HG02642 (cell line): ENCODE results near the gene PAPOLA.
A peak's percentile ranks its signal among the peaks of the same experiment; 100 is the strongest.

Experiments used
- ATAC-seq: cut with Tn5 transposase; IDR thresholded peaks from one replicate; pipeline ENCODE4 v1.9.1; 2021; ENCODE audit warnings: mild to moderate bottlenecking; ENCODE audit not compliant: unreplicated experiment, poor library complexity

Gene PAPOLA

DNA sequence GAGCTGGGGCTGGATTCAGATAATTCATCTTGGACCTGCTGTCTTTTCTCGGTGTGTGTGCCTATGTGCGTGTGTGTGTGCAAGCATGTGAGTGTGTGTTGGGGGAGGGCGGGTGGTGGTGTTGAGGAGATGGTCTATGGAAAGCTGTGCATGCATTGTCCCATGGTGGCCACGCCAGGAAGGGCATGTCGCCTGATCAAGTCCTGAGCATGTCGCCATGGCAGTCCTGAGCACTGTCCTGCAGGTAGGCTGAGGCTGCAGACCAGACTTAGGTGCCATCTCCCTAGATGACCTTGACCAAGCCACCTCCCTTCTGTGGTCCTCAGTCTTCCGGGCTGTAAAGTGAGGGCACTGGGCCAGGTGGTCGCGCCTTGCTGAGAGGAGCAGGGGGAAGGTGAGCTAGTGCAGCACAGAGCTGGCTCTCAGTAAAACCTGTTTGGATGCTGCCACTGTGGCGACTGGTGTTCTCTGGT, 81.4 kb downstream of the PAPOLA start:
- ATAC-seq = peak; percentile 12

DNA sequence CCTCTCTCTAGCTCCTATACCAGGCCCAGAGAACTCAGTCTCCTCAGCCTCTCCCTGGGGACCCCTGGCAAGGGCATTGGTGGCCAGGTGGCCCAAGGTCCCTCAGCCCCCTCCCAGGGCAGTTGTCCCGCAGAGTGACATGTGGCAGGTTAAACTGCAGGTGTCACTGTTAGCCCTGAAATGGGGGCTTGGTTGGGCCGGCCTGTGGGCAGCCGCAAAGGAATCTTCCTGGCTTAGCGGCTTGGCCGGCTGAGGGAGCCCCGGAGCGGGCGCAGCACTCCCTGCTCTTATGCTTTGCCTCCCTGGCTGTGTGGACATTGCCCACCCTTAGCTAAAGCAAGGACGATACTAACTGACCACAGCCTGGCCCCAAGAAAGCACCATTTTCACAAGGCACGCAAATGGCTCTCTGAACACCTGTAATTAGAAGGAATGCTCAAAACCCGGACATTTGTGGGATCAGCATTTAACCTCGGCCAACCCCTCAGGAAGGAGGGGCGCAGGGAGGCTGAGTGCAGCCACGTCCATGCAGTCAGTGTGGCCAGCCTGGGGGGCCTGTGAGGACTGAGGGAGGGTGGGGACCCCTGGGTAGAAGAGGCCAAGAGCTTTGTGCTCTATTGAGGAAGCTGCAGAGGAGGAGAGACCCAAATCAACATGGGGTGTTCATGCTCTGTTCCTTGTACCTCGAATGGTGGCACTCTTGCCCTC, 82.2 kb downstream of the PAPOLA start:
- peak; percentile 72 for ATAC-seq

DNA sequence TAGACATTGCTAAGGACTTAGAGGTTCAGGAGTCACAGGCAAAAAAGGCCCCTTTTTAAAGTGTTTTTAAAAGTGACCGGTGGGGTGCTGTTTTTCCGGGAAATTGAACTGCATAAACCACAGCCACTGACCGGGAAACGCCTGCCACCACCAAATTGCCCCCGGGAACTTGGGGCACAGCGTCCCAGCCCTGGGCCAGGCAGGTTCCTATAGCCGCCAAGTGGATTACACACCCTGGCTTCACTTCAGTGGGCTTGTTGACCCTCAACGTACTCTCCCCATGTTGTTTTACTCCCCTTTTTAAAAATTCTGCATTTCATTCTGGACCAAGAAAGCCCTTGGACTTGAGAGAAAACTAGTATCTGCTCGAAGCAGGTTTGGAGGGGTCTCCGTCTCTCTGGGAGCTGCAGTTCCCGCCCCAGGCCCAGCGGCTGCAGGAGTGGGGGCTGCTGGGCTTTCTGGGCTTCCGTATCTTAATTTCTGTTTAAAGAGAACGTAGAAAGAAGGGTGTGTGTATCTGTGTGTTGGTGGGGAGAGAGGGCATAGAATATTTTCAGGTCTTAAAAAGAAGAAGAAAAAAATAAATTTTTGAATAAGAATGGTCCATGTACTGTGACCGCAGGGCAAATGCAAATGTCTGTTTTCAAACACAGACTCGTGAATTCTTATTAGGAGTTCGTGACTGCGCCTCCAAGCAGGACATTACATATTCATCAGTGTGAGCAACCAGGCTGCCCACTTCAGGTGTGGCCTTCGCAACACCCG, 82.9 kb downstream of the PAPOLA start:
- ATAC-seq = no peak

- ATAC-seq = no peak
Measured at GRCh38 chr14:96585672-96586013, 83.5 kb downstream of the PAPOLA start.

DNA sequence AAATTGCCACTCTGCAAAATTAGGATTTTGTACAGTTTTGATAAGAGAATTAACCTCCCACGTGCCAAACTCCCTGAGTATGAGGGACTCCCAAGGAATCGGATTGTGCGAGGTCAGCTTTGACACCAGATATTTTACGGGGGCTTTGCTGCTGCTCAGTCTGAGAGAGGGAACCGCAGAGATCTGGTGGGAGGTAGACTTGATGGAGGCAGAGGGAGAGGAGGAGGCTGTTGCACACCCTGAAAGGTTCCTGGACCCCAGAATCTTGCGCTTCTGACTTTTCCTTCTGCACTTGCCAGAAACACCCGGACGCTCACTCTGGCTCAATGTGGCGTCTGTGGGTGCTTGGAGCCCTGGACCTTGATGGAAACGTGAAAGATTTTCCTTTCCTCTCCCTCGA, 83.9 kb downstream of the PAPOLA start:
- ATAC-seq = no peak

DNA sequence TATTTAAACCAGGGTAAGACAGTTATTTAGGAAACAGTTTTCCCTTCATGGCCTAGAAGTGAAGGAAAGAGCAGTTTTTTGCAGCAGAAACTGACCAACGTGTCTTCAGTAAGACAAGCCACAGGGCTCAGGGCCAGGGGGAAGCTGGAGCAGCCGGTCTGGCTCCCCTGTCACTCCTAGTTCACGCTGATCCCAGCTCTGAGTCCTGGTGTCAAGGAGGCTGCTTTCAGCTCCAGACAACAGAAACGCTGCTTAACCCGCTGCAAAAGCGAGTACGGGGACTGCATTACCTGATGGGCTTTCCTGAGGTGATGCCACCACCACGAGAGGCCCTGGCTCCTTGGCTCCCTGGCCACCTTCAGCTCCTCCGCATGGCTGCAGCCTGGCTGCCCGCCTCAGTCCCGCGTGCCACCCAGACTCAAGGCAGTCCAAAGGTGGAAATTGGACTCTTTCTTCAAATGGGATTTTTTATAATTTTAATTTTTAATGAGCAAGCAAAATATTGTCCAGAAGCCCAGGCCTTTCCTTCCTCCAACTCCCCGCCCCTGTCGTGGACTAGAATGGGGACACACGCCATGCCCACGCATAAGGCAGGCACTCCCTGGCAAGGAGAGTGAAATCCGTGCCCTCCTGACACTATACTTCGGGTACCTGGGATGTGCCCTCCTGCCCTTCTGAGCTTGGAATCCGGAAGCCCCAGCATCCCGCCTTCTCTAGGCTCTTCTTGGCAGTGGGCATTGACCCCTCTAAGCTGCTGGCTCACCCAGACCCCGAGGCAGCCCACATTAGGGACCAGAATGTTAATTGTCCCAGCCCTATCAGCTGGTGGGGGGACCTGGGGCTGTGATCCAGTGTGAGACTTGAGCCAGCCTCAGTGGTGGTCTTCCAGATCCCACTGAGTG, 85.0 kb downstream of the PAPOLA start:
- no peak for ATAC-seq

DNA sequence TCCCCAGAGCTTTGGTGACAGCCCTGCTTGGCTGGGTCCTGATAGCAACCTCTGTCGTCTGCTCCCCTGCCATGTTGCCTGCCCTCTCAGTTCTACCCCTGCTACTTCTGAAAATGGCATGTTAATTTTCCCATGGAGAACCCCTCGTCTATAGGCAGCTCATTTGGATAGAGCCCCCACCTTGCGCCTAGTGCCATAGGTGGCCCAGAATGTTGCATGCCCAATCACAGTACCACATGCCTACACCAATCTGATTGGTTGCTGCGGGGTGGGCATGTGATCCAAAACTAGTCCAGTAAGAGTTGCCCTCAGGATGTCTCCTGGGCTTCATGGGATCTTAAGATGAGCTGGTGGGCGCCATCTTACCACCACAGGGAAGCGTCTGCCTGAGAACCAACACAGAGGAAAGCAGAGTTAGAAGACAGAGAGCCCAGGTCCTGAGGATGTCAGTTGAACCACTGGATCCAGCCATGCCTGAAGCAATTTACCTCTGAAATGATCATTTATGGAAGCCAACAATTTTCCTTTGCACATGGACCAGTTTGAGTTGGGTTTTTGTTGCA, 85.7 kb downstream of the PAPOLA start:
- no peak for ATAC-seq

- ATAC-seq = no peak
Measured at GRCh38 chr14:96588410-96589257, 86.5 kb downstream of the PAPOLA start.

DNA sequence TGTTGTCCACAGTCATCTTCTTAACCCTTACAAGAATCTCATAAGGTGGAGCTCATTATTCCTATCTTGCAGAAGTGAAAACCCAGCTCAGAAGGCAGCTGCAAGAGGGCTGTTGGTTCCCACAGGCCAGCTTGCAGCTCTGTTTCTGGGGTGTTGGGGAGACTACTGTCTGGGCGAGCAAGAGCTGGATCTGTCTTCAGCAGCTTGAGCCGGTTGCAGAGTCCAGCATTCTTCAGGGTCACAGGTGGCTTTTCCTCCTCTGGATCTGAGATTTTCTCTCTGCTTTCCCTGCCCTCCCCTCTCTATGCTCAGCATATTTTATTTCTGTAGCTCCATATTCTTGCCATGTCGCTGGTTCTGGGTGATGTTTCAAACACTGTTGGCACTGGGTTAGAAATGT, 87.4 kb downstream of the PAPOLA start:
- no peak for ATAC-seq

DNA sequence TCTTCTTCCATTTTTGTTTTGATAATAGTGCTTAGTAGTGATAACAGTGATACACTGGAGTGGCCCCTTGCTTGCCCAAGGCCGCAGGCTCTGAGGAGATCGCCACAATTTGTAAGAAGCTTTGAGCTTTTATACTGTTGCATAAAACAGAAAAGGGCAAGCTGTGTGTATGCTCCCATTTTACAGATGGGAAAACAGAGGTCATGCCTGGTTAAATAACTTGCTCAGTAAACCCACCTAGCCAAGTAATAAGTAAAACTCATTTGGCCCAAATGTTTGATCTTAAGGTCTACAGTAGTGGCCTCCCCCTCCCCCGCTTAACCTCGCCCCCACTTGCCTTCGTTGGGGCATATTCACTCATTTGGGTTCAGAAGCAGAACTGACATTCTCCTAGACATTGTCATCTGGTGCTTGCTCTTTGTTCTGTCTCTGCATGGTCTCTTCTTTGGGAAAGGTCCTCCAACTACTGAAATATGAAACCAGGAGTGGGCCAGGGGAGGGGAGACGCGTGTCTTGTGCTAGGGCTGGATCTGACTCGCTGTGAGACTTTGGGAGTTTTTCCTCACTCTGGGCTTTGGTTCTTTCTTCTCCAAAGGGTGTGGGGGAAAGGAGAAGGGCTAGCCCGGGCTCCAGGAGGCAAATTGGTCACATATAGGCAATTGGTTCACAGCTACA, 88.1 kb downstream of the PAPOLA start:
- ATAC-seq = no peak

GRCh38 chr14:96592591-96593386, 90.6 kb downstream of the PAPOLA start:
- peak; percentile 93 for ATAC-seq

- no peak for ATAC-seq
Measured at GRCh38 chr14:96594961-96595360, 92.8 kb downstream of the PAPOLA start.

DNA sequence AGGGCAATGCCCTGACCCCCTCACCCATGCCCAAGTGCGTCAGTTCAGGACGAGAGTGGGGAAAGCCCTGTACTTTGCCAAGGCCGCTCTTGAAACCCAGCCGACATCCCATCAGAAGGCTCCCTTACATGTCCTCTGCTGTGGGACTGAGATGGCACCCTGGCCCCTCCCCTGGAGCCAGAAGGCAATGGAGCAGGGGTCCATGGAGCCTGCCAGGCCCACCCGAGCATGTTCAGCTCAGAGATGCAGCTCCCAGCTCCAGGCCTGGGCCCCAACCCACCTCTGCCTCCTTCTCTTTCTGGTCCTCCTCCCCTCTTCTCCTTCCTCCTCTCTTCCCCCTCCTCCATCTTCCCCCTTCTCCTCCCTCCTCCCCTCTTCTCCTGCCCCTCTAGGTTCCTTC, 95.5 kb downstream of the PAPOLA start:
- no peak for ATAC-seq

DNA sequence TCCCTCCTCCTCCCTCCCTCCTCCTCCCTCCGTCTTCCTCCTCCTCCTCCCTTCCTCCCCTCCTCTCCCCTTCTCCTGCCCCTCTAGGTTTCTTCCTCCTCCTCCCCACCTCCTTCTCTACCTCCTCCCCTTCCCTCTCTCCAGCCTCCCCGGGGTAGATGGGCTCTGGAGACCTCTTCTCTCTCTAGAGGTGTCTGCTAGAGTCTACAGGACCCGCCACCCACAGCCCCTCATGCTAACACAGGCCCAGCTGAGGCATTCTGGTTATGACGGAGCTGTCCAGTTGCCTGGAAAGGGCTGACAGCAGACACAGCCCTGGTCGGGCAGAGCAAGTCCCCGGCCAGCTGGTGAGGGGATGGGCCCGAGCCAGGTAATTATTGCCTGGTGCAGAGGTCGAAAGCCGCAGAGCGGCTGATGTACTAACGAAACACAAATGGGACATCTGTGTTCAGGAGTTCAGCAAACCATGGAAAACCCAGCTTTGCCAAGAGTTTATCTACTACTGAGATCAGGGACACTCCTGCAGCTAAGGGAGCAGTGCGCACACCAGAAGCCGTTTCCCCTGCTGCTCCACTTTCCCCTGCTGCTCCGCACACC, 96.2 kb downstream of the PAPOLA start:
- no peak for ATAC-seq

DNA sequence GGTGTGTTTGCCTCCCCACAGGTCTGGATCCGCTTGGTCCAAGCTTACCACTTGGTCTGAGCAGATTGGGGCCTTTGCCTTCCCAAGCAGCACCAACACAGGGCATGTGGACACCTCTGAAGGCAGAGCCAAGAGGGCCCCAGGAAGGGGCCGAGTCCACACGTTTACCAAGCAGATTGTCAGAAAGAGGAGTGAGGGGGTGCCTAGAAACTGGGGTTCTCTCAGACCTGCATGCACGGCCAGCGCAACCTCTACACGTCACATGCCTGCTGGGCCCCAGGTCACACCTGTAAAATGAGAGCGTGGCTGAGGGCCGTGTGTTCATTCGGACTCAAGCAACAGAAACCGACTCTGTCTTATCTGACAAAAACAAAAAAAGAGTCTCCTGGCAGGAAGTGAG, 96.9 kb downstream of the PAPOLA start:
- no peak for ATAC-seq

DNA sequence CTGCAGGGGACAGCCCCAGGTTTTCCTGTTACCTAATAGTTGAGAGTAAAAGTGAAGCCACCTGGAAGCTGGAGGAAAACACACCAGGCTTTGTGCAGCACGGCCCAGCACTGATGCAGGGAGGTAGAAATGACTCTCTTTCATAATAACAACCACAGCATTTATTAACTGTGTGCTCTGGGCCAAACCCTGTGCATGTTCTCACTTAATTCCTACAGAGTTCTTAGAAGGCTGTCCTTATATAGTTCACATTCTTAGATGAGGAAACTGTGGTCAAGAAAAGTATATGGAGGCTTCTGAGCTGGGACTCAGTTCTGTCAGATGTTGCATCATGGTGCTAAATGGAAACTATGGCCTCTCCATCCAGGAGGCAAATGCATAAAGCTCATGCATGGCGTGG, 100.0 kb downstream of the PAPOLA start:
- ATAC-seq = no peak

- ATAC-seq = no peak
Measured at GRCh38 chr14:96603350-96604255, 101.4 kb downstream of the PAPOLA start.
